Transverse colon (tissue), 4 donors: Measurements from ENCODE around the gene C2orf49. TPM values are rescaled to one million over a fixed set of nuclear protein-coding genes. Genes with fewer than 3 reads are reported as not detected.

Experiments
- DNase-seq: peaks from one replicate; pipeline ENCODE4 v3.0.0-alpha.2; 2019
- H3K27ac ChIP-seq, 4 donors: fragments of 200-600 bp; sonication (generic); 2 replicates each; pipeline ENCODE4 v1.5.1; 2016 to 2018; ENCODE audit warnings: inconsistent platforms in 4 of 4
- H3K27me3 ChIP-seq: fragments of 200-600 bp; sonication (generic); 2 replicates; pipeline ENCODE4 v1.5.1; 2017; ENCODE audit warnings: inconsistent platforms
- H3K36me3 ChIP-seq, 4 donors: fragments of 200-600 bp; sonication (generic); 2 replicates each; pipeline ENCODE4 v1.5.1; 2017 to 2019; ENCODE audit warnings: inconsistent platforms in 4 of 4
- H3K4me1 ChIP-seq, 4 donors: fragments of 200-600 bp; sonication (generic); 2 replicates each; pipeline ENCODE4 v1.5.1; 2017 to 2020; ENCODE audit warnings: inconsistent platforms in 4 of 4
- H3K4me3 ChIP-seq, 4 donors: fragments of 200-600 bp; sonication (generic); 1 replicate in 1 of 4; 2 replicates in 3 of 4; pipeline versions ENCODE4 v1.5.1 to v1.6.1; 2017 to 2019; ENCODE audit warnings: inconsistent platforms in 4 of 4
- H3K9me3 ChIP-seq, 2 donors: fragments of 200-600 bp; sonication (generic); 2 replicates each; pipeline ENCODE4 v1.5.1; 2017 to 2019; ENCODE audit warnings: inconsistent platforms in 2 of 2
- CTCF ChIP-seq, 5 experiments: fragments of 200-600 bp in 3 of 5; fragments of 450-650 bp in 2 of 5; sonication (generic) in 3 of 5; IDR thresholded peaks; 1 replicate in 2 of 5; 2 replicates in 3 of 5; pipeline ENCODE4 v1.5.1; 2016 to 2017; ENCODE audit warnings: antibody characterized with exemption in 5 of 5, inconsistent platforms in 3 of 5, mild to moderate bottlenecking in 2 of 5, moderate library complexity in 1 of 5
- EP300 ChIP-seq: sonication (generic); formaldehyde crosslinking; IDR thresholded peaks from one replicate; pipeline ENCODE4 v1.6.1; 2017; ENCODE audit warnings: antibody characterized with exemption, low read depth
- POLR2A ChIP-seq: fragments of 450-650 bp; IDR thresholded peaks from one replicate; pipeline ENCODE4 v1.6.1; 2016; ENCODE audit warnings: antibody characterized with exemption, mild to moderate bottlenecking, moderate library complexity
- POLR2AphosphoS5 ChIP-seq, 3 donors: sonication (generic); formaldehyde crosslinking; IDR thresholded peaks; one replicate each; pipeline ENCODE4 v1.6.1; 2016; ENCODE audit warnings: antibody characterized with exemption in 3 of 3
- WGBS, 2 donors: methylation state at CpG; one replicate each; pipeline ENCODE4 v1.1.5; 2018; ENCODE audit warnings: low coverage in 1 of 2; 5-methylcytosine and 5-hydroxymethylcytosine counted together
- in situ Hi-C, 4 donors: fragments of 200-750 bp; cut with MboI; loops; one replicate each; pipeline versions ENCODE4 v1.15.0 to v1.15.1; 2017; ENCODE audit warnings: low sequenced_read_pairs in 3 of 4, low pct_ligation_motif_present in 1 of 4, low pct_unique_long_range_greater_than_20kb in 1 of 4
- intact Hi-C: fragments of 100-400 bp; cut with DNase I; formaldehyde crosslinking; loops from one replicate; pipeline ENCODE4 v1.15.1; 2023; ENCODE audit warnings: low total_unique reads
- total RNA-seq, 4 donors: library from RNA; depleted of rRNA; stranded (reverse); fragments of >200 nt; gene quantifications; one replicate each; pipeline ENCODE4 v1.1.0, GENCODE V29; 2016

Gene C2orf49
- total RNA-seq, 4 donors from 2014 or later, result 1.8 to 17.6 (median 14.5) TPM

- intact Hi-C loops (no loop called here), in situ Hi-C loops (no loop called here)
- DNase-seq, result peak; percentile 56
- Histone ChIP-seq H3K27me3 (no peaks in the 10 kb centered on the region), H3K36me3 (no peaks in the 10 kb centered on the region), H3K27ac (peak overlapping the region; percentile 72 to 91 (median 82)), H3K4me3 (no peak overlapping the region), H3K9me3 (no peaks in the 10 kb centered on the region), H3K4me1 (peaks cover 15 to 59% (median 29%) of the 10 kb centered on the region in 4 donors)
- WGBS, 2 donors, result 67 to 77% methylated on average over 5 to 20 of the region's 20 CpGs
- TF ChIP-seq CTCF (IDR thresholded peaks at IDR 0.05) (no peak), POLR2AphosphoS5 (IDR thresholded peaks at IDR 0.05) (peak; percentile 10 to 67 (median 65)), EP300 (no peak), POLR2A (no peak)
Observed at GRCh38 chr2:105385731-105386540, 48.6 kb downstream of the C2orf49 start.

GRCh38 chr2:105387225-105387624 is 49.9 kb downstream of the C2orf49 start:
- intact Hi-C loops (no loop called here), in situ Hi-C loops (no loop called here)
- Histone ChIP-seq H3K27ac (peak overlapping the region; percentile 33 to 91 (median 82)), H3K4me1 (peaks cover 26 to 67% (median 39%) of the 10 kb centered on the region in 4 donors), H3K36me3 (no peaks in the 10 kb centered on the region), H3K27me3 (no peaks in the 10 kb centered on the region), H3K4me3 (no peak overlapping the region), H3K9me3 (no peaks in the 10 kb centered on the region)
- peak; percentile 7 for DNase-seq
- TF ChIP-seq EP300 (no peak), CTCF (IDR thresholded peaks at IDR 0.05) (no peak), POLR2AphosphoS5 (IDR thresholded peaks at IDR 0.05) (no peak), POLR2A (no peak)
- 84 to 85% methylated on average over 4 of the region's 4 CpGs for WGBS, 2 donors

- intact Hi-C loops, result no loop called here
- Histone ChIP-seq H3K27me3 (no peaks in the 10 kb centered on the region), H3K36me3 (no peaks in the 10 kb centered on the region), H3K27ac (peak overlapping the region; percentile 45 to 80 (median 68)), H3K4me1 (peaks cover 30 to 72% (median 42%) of the 10 kb centered on the region in 4 donors), H3K4me3 (no peak overlapping the region), H3K9me3 (no peaks in the 10 kb centered on the region)
- WGBS, 2 donors, result 62 to 69% methylated on average over 7 to 8 of the region's 8 CpGs
- no peak for DNase-seq
- TF ChIP-seq EP300, result no peak
- peak; percentile 75 to 82 (median 79) for TF ChIP-seq POLR2AphosphoS5 (IDR thresholded peaks at IDR 0.05)
- TF ChIP-seq CTCF (IDR thresholded peaks at IDR 0.05), result no peak
- in situ Hi-C loops, result no loop called here
Observed at GRCh38 chr2:105388971-105389381, 51.6 kb downstream of the C2orf49 start.

GRCh38 chr2:105390454-105390853 is 53.1 kb downstream of the C2orf49 start:
- intact Hi-C loops, result loop anchor here (10.0 kb wide), 1 partner anchor 54 kb away; no protein-coding TSS in a partner anchor

More at GRCh38 chr2:105390454-105390853, 53.1 kb downstream of the C2orf49 start:
- Histone ChIP-seq H3K4me3 (no peak overlapping the region), H3K36me3 (no peaks in the 10 kb centered on the region), H3K27ac (peak overlapping the region; percentile 45 to 80 (median 68)), H3K27me3 (no peaks in the 10 kb centered on the region), H3K9me3 (no peaks in the 10 kb centered on the region), H3K4me1 (peaks cover 30 to 70% (median 35%) of the 10 kb centered on the region in 4 donors)
- in situ Hi-C loops, result no loop called here
- peak; percentile 5 for DNase-seq
- TF ChIP-seq POLR2AphosphoS5 (IDR thresholded peaks at IDR 0.05) (no peak), EP300 (no peak), POLR2A (no peak), CTCF (IDR thresholded peaks at IDR 0.05) (no peak)
